Measurements from ENCODE around the gene IRF9. TPM values are rescaled to one million over a fixed set of nuclear protein-coding genes. Genes with fewer than 3 reads are reported as not detected.
A peak's percentile ranks its signal among the peaks of the same experiment; 100 is the strongest.
"Not testable (repeated sequence)": the region's sequence is repeated elsewhere in the genome, so short reads cannot be mapped to it uniquely, and the experiment has no call there.

Gene IRF9
- polyA plus RNA-seq, 4 donors: 52.3 to 68.0 (median 59.7) TPM

DNA sequence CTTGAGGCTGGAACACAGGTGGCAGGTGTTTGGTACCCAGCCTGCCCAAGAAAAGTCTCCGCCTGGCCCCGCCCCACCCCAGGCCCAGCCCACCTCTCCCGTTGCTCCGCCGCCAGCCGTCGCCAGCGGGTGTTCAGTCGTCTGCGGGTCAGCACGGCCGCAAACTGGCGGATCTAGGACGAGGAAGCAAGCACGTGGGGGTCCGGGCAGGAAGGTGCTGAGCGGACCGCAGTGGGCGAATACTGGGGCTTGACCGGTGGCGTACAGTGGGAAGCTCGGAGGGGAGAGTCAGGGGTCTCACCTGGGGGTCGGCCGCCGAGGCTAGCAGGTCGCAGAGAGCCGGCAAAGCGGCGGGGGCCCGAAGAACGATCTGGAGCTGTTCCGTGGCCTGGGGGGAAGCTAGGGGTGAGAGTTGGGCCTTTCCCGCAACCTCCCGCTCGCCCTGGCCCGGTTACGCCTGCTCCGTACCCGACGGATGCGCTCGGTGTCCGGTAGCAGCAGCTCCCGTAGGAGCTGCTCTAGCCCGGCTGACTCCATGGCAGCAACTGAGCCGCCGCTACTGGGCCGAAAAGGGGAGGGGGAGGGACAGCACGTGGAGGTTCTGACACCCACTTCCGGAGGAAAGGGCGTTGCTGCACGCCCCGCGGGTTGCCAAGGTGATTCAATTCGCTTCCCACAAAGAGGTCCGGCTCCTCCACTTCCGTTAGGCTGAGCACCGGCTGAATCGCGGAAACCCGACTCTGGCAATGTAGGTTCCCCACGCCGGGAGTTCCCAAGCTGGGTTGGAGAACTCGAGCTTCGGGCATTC, 27.4 kb downstream of the IRF9 start, which contains the start of gene IPO4:
IPO4 (minus strand) TSS at position 566 of the 808 bp plus-strand sequence; CDS start at position 537, 29 bp downstream.
- DNase-seq (ENCODE audit: low read depth in 4 of 4, low spot score in 2 of 4): peak in 3 of 4 donors; percentile 83 to 95 (median 87)

DNA sequence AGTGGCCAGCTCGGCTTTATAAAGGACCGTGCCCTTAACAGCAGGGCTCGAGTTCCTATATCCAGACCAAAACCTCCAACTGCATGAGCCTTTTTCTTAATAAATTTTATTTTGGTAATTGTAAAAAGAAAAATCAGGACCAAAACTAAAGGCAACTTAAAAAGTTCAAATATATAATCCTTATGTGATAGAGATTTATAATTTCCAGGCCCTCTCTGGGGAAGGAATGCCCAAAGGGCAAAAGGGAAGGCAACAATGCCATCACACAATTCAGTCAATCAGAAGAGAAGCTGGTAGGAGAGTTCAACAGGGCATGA, 28.0 kb downstream of the IRF9 start:
- DNase-seq (ENCODE audit: low read depth in 4 of 4, low spot score in 2 of 4): no peak

DNA sequence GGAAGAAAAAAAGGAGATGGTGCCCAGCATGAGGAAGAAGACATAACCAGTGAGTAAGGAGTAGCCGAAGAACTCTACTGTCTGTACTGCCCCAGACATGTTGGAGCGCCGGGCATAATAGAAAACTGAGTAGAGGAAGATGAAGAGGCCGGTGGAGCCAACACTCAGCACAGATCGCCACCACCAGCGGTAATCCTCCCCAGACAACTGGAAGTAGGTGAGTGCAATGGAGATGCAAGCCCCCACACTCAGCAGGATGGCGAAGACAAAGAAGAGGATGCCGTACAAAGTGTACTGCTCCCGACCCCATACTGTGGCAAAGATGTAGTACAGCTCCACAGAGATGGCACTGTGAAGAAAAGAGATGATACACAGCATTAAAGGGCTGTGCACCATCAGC, 28.4 kb downstream of the IRF9 start:
- DNase-seq (ENCODE audit: low read depth in 4 of 4, low spot score in 2 of 4): no peak

DNA sequence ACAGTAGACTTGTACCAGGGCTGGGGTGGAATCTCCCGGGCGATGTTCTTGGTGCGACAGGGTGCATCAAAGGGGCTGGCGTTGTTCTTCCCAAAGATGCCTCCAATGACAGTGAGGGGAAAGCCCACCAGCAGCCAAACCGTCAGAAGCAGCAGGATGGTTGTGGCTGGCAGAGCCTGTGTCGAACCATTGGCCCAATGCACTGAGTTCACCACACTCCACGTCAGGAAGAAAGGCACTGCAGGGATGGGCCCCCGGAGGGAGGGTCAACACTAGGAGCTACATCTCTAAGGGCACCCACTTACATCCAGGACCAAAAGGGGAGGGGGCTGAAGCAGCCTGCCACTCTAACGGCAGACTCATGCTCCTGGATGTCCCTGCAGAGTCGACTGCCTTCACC, 29.4 kb downstream of the IRF9 start:
- DNase-seq (ENCODE audit: low read depth in 4 of 4, low spot score in 2 of 4): no peak

DNA sequence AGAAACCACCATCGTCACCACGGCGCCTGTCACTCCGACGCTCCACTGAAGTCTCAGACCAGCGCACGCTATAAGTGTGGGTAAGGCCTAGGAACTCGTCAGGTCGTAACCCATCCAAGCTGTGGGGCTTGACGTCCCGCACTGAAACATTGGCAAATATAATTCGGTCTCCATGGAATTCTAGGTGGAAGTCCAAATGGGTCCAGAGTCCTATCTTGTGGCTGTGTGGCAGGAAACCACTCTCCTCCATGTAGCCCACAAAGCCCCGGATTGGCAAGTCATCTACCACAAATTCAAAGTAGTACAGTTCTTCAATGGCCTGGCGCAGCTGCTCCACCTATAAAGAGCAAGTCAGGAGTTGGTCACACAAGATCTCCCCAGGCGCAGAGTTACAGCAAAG, 31.9 kb downstream of the IRF9 start:
- DNase-seq (ENCODE audit: low read depth in 4 of 4, low spot score in 2 of 4): no peak

DNA sequence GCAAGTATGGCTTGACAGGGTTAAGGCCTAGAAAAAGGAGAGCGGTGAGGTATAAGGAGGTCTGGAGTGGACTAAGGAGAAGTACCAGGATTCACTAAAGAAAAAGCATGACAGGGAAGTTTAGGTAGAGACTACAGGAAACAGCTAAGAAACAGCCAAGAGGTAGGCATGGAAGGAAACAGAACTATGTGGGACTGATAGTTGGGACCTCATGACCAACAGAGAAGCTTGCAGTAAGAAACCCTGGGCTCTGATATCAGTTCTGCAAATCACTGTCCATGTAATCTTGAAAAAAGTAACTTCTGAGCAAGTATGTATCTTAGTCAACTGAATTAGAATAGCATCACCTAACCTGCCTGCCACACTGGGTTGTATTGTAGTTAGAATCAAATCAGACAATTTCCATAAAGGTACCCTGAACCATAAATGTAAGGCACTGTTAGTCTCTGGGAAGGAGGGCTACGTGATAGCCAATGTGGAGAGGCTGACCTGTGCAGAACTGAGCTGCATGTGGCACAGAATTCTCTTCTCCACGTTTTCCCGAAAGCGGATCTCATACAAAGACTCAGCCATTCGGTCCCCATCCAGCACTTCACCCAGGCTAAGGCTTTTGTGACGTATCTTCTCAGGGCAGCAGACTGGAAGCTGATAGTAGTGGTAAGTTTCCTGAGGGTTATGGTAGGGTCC, 33.3 kb downstream of the IRF9 start:
- DNase-seq (ENCODE audit: low read depth in 4 of 4, low spot score in 2 of 4): no peak

DNA sequence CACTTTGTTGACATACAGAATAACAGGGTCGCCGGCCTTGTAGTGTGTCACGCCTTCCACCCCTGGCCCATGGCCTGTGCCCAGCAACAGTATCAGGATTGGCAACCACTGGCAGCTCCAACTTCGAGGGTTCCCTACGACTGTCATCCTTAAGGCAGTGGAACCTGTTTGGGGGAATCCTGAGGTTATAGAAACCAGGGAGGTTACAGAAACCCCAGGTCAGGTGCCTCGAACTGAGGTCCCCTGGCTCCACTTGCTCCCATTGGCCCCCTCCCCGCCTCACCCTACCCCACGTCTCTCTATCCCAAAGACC, 33.8 kb downstream of the IRF9 start:
- DNase-seq (ENCODE audit: low read depth in 4 of 4, low spot score in 2 of 4): no peak

DNA sequence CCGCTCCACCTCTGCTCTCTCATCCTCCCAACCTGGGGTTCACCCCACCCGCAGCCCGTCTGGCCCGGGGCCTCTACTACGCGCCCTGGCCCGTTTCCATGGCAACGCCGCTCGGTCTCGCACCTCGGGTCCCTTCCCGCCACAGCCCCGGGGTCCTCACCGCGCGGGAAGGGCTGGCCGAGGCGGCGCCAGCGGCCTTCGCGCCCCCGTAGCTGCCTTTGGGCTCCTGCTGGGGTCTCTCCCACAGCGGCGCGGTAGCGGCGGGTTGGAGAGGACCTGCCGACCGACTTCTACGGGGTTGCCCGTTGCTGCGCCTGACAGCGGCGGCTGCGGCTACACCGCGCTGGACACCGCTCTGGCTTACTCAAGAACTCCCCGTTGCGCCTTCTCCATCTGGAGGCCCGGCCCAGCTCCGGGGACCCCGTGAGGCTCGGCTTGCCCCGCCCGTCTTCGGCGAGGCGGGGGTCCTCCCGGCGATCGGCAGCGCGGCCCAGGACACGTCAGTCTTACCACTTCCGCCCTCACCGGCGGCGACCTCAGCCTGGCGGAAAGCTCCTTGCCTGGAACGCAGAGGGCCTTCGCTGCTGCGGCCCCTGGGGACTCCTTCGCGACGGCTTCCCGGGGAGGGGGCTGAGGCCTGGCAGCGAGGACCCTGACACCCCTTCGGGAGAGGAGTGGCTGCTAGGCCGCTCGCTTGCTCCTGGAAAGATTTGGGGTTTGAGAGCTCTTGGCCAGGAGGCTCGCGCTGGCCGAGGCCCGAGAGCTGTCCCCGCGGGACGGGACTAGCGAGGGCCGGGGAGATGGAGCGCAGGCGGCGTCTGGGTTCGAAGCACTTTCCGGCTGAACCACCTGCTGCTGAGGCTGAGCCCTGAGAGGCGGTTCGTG, 34.4 kb downstream of the IRF9 start, which contains the start of gene TM9SF1:
TM9SF1 (minus strand) TSS at position 256 of the 885 bp plus-strand sequence. CDS start 422 bp downstream, outside the sequence.
- peak in 3 of 4 donors; percentile 78 to 88 (median 84) for DNase-seq (ENCODE audit: low read depth in 4 of 4, low spot score in 2 of 4)

DNA sequence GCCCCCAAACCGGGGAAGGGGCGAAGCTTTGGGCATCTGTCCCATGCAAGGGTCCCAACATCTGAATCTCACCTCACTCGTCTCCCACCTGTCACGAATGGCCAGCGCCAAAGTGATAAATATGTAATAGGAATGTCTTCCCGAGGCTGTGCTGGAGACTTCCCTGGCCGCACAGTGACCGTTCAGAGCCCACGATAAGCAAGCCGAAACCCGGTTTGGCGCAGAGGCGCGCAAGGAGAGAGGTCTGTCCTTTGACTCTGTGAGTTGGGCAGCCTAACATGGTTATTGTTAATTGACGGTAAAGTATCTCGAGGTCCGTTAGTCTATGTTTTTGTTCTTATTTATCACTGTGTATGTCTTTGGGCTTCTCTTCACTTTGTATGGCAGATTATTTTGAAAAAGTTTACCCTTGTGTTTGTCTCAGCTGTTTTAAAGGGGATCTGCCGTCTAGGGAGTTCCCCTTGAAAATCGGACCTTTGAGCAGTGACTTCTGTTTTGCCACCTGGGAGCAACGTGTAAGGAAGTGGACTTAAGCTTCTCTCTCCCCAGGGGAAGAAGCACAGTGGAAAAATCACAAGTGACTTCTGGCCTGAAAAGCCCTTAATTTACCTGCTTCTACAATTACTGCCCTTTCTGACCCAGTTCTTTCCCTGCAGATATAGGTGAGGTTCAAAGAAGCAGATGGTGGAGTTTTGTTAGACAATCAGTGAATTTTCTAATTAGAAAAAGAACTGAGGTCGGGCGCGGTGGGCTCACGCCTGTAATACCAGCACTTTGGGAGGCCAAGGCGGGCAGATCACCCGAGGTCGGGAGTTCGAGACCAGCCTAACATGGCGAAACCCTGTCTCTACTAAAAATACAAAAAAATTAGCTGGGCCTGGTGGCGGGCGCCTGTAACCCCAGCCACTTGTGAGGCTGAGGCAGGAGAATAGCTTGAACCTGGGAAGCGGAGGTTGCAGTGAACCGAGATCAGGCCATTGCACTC, 35.3 kb downstream of the IRF9 start:
- no peak for DNase-seq (ENCODE audit: low read depth in 4 of 4, low spot score in 2 of 4)

DNA sequence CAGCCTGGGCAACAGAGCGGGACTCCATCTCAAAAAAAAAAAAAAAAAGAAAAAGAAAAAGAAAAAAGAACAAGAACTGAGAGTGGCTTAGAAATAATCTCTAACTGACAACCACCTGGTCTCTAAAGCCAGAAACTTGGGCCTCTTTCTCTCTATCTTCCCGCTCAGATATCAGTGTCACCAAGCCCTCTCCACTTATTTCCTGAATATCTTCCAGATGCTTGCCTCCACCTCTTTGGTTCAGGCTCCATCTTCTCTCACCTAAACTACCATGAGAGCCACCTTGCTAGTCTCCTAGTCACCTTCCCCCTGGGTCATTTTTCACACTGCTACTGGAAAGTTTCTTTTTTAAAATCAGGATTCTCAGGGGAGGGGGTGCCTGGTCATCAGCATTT, 36.0 kb downstream of the IRF9 start:
- DNase-seq (ENCODE audit: low read depth in 4 of 4, low spot score in 2 of 4): no peak

DNA sequence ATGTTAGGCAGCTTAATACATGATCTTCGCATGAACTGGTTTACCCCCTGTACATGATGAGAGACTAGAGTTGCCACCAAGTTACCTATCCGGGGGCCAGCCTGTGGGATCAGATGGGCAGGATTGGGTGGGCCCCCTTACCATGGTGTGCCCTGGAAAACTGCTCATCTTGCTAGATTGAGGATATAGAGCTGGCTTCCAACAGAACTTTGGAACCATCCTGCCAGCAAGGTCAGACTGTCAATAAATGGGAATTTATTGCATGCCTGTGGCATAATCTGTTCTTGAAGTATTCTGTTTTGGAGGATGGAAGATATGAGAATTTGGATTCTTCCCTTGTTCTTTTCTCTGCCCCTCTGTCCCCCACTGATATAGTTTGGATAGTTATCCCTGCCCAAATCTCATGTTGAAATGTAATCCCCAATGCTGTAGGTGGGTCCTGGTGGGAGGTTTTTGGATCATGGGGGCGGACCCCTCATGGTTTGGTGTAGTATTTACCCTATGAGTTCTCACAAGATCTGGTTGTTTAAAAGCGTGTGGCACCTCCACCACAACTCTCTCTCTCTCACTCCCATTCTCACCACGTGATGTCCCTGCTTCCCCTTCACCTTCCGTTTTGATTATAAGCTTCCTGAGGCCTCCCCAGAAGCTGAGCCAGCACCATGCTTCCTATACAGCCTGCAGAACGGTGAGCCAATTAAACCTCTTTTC, 37.9 kb downstream of the IRF9 start:
- DNase-seq (ENCODE audit: low read depth in 4 of 4, low spot score in 2 of 4): no peak

DNA sequence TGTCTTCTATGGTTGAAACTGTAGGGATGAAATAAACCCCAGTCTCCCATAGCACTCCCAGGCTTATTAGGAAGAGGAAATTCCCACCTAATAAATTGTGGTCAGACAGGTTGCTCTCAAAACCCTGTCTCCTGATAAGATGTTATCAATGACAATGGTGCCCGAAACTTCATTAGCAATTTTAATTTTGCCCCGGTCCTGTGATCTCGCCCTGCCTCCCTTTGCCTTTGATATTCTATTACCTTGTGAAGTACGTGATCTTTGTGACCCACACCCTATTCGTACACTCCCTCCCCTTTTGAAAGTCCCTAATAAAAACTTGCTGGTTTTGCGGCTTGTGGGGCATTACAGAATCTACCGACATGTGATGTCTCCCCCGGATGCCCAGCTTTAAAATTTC, 41.5 kb downstream of the IRF9 start:
- DNase-seq (ENCODE audit: low read depth in 4 of 4, low spot score in 2 of 4): not testable (repeated sequence)

DNA sequence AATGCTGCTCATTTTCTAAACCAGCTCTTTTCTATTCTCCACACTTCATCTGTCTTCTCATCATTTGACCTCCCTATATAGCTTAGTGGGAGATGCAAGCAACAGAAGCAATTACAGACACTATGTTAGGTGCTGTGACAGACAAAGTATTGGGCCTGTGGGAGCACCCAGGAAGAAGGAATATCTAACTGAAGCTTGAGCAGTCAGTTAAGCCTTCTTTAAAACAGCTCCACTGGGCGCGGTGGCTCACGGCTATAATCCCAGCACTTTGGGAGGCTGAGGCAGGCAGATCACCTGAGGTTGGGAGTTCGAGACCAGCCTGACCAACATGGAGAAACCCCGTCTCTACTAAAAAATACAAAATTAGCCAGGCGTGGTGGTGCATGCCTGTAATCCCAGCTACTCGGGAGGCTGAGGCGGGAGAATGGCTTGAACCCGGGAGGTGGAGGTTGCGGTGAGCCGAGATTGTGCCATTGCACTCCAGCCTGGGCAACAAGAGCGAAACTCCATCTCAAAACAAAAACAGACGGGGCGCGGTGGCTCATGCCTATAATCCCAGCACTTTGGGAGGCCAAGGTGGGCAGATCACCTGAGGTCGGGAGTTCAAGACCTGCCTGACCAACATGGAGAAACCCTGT, 42.3 kb downstream of the IRF9 start:
- not testable (repeated sequence) for DNase-seq (ENCODE audit: low read depth in 4 of 4, low spot score in 2 of 4)

DNA sequence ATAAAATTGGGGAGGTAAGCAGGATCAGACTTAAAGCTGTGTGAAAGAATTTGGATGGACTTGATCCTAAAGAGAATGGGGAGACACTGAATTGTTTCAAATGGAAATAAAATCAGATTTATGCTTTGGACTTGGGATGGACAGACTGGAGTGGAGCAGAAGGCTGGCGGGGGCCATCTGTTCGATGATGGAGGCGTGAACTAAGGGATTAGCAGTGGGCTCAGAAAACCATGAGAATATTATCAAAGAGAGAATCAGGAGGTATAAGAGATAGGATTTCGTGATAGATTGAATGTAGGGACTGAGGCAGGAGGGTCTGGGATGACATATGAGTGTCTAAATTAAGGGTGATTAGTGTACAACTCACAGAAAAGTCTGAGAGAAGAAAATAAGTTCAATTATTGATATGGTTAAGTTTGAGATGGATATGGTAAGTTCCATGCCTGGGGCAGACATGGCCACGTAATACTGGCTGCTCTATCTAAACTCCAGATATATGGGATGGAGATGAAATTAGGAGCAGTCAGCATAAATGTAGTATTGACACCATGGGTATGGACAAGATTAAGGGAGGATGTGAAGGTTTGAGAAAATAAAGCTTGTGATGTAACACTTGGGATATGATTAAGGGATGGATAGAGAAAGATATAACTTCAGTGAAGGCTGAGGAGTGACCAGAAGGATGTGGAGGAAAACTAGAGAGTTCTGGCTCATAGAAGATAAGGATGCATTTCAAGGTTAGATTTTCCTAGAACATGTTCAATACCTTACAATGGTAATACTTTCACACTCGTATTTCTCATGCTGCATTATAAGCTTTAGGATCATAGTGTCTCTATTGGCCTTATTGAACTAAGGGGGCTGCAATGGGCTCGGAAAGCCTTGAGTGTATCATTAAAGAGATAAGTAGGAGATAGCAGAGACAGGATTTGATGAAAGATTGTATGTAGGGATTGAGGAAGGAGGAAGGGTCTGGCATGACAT, 43.4 kb downstream of the IRF9 start:
- no peak for DNase-seq (ENCODE audit: low read depth in 4 of 4, low spot score in 2 of 4)

DNA sequence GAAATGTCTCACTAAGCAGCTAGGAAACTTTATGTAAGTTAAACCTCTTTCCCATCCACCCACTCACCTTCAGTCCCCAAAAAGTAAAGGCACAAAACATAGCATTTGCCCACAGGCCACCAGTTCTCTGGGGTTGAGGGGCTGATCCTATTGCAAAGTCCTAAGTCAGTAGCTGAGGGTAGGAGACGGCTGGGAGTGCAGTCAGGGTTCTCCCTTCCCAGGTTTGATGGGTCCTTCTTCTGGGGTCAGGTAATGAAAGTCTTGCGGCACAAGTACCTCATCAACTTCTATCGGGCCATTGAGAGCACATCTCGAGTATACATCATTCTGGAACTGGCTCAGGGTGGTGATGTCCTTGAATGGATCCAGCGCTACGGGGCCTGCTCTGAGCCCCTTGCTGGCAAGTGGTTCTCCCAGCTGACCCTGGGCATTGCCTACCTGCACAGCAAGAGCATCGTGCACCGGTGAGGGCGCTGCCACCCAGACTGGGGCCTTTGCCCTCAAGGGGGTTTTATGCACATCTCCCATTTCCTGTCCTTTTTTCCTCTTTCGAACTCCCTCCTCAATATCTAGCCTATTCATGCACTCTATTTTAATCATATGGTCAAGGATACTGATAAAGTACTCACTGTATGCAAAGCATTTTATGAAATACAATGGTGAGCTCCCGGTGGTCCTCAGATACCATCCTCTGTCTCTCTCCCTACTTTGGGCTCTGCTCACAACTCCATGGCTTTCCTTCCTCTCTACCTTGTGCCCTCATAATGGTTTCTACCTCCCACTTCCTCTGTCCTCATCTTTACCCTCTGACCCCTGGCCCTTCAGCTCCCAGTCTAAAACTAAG, 45.4 kb downstream of the IRF9 start:
- no peak for DNase-seq (ENCODE audit: low read depth in 4 of 4, low spot score in 2 of 4)

DNA sequence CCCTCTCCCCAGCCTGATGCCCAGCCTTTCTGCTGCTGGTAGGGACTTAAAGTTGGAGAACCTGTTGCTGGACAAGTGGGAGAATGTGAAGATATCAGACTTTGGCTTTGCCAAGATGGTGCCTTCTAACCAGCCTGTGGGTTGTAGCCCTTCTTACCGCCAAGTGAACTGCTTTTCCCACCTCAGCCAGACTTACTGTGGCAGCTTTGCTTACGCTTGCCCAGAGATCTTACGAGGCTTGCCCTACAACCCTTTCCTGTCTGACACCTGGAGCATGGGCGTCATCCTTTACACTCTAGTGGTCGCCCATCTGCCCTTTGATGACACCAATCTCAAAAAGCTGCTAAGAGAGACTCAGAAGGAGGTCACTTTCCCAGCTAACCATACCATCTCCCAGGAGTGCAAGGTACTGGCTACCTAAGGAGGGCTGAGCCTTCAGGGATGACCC, 46.1 kb downstream of the IRF9 start:
- no peak for DNase-seq (ENCODE audit: low read depth in 4 of 4, low spot score in 2 of 4)

DNA sequence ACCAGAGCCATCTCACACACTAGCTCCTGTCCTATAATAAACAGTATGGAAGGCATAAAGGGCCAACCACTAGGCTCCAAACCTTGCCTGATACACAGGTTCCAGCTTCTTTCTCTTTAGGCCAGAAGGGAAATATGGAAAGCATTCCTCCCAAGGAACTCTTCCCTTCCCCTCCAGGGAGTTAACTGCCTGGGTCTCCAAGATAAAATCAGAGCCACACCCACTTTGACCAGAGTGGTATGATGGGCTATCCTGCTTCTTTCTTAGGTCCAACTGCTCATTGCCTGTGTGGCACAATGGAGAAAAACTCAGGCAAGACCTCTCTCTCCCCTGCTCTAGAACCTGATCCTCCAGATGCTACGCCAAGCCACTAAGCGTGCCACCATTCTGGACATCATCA, 46.6 kb downstream of the IRF9 start:
- DNase-seq (ENCODE audit: low read depth in 4 of 4, low spot score in 2 of 4): no peak

Data from left renal cortex interstitium (tissue), 4 donors.